T47D (cell line): ENCODE results near the gene CLCN3.
"Not testable (repeated sequence)": the region's sequence is repeated elsewhere in the genome, so short reads cannot be mapped to it uniquely, and the experiment has no call there.

Experiments used
- DNase-seq, 2 experiments: peaks; one replicate each; pipeline versions ENCODE4 v3.0.0 to v3.0.0-alpha.2; 2011 to 2012; ENCODE audit warnings: low read depth in 1 of 2, low spot score in 1 of 2
- JUND ChIP-seq: IDR thresholded peaks from 2 replicates; pipeline ENCODE4 v1.6.1; 2012; ENCODE audit warnings: low read depth
- in situ Hi-C: cut with HindIII; loops from 2 replicates; pipeline ENCODE4 v1.10.0; 2016; ENCODE audit warnings: low sequenced_read_pairs, low pct_unique_long_range_greater_than_20kb

Gene CLCN3

GRCh38 chr4:169619958-169620879 is at the start of gene CLCN3:
CLCN3 (plus strand) TSS chr4:169620578; CDS start chr4:169635929, 15,351 bp downstream.
- DNase-seq = peak; percentile 69 to 97
- no peak for TF ChIP-seq JUND
- in situ Hi-C loops = no loop called here

- not testable (repeated sequence) for DNase-seq
These were observed 49.4 kb upstream of the CLCN3 start for GRCh38 chr4:169571012-169571411.

GRCh38 chr4:169571435-169571834 is 48.9 kb upstream of the CLCN3 start:
- no peak for TF ChIP-seq JUND
- in situ Hi-C loops = no loop called here
- peak in 1 of 2 experiments; percentile 55 for DNase-seq

More at GRCh38 chr4:169571012-169571411, 49.4 kb upstream of the CLCN3 start:
- in situ Hi-C loops = not testable (repeated sequence)

- DNase-seq = no peak
- in situ Hi-C loops = no loop called here
- TF ChIP-seq JUND = no peak
These were observed 46.5 kb upstream of the CLCN3 start for GRCh38 chr4:169573889-169574288.

GRCh38 chr4:169582203-169582602 is 38.2 kb upstream of the CLCN3 start:
- in situ Hi-C loops = no loop called here
- DNase-seq = peak in 1 of 2 experiments; percentile 5
- no peak for TF ChIP-seq JUND

- no peak for TF ChIP-seq JUND
- in situ Hi-C loops = no loop called here
These were observed 37.7 kb upstream of the CLCN3 start for GRCh38 chr4:169582706-169583105.

GRCh38 chr4:169583563-169583962 is 36.8 kb upstream of the CLCN3 start:
- in situ Hi-C loops = no loop called here

More at GRCh38 chr4:169582706-169583105, 37.7 kb upstream of the CLCN3 start:
- DNase-seq = no peak

GRCh38 chr4:169593050-169593560 is 27.3 kb upstream of the CLCN3 start:
- in situ Hi-C loops = no loop called here

More at GRCh38 chr4:169583563-169583962, 36.8 kb upstream of the CLCN3 start:
- no peak for DNase-seq
- TF ChIP-seq JUND = no peak

GRCh38 chr4:169594560-169595195 is 25.7 kb upstream of the CLCN3 start:
- in situ Hi-C loops = no loop called here
- TF ChIP-seq JUND = no peak
- DNase-seq = no peak

More at GRCh38 chr4:169593050-169593560, 27.3 kb upstream of the CLCN3 start:
- DNase-seq = no peak
- TF ChIP-seq JUND = no peak

GRCh38 chr4:169601016-169601771 is 19.2 kb upstream of the CLCN3 start:
- TF ChIP-seq JUND = no peak
- no peak for DNase-seq
- in situ Hi-C loops = no loop called here

GRCh38 chr4:169603312-169603711 is 17.1 kb upstream of the CLCN3 start:
- in situ Hi-C loops = no loop called here
- no peak for DNase-seq
- no peak for TF ChIP-seq JUND
